Gastrocnemius medialis (tissue), 4 donors: ENCODE measurements around the gene SFT2D1.

Experiments used
- CTCF ChIP-seq, 5 experiments: fragments of 450-650 bp in 3 of 5; fragments of 200-600 bp in 2 of 5; sonication (generic) in 2 of 5; IDR thresholded peaks in 4 of 5; conservative IDR thresholded peaks in 1 of 5; 1 replicate in 4 of 5; 2 replicates in 1 of 5; pipeline ENCODE4 v1.5.1; 2016 to 2019; ENCODE audit warnings: antibody characterized with exemption in 5 of 5, mild to moderate bottlenecking in 3 of 5, moderate library complexity in 3 of 5
- POLR2A ChIP-seq, 2 donors: fragments of 450-650 bp; IDR thresholded peaks; one replicate each; pipeline ENCODE4 v1.6.1; 2017; ENCODE audit warnings: antibody characterized with exemption in 2 of 2, mild to moderate bottlenecking in 2 of 2, moderate library complexity in 2 of 2

DNA sequence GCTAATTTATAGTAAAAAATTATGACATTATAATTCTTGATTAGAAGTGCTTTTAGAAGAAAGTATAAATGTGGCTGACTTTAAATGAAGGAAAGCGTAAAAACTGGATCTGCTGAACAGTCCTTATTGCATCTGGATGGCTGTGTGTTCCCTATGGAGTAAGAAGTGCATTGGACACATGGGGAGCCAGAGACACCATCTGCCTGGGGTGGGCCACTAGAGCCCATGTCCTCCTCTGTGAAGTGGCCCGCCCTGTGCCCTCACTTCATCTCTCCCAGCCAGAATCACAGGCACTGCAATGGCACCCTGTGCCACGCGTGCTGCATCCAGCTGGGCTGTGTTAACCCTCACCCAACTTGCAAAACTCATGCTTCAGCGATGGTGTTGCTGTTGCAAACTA is 13.2 kb upstream of the SFT2D1 start:
- TF ChIP-seq POLR2A (IDR thresholded peaks at IDR 0.05) (no peak), CTCF (IDR thresholded peaks at IDR 0.05 in 4 of 5, conservative IDR thresholded peaks at IDR 0.05 in 1 of 5) (no peak)
